ENCODE data around the gene EFS. TPM values are rescaled to one million over a fixed set of nuclear protein-coding genes. Genes with fewer than 3 reads are reported as not detected.

EFS gene
- total and polyA plus RNA-seq, 8 donors, result 15.8 to 64.1 (median 46.9) TPM

- no peak for TF ChIP-seq CTCF (IDR thresholded peaks at IDR 0.05)
- H3K36me3 ChIP-seq, result no peaks in the 10 kb centered on the region
- DNase-seq, result no peak
- H3K4me3 ChIP-seq, result no peak overlapping the region
- intact Hi-C loops (cut with DNase I), result loop anchor here in 1 of 2 donors (10.0 kb wide), 1 partner anchor 130 kb away; no protein-coding TSS in a partner anchor
- peaks cover 0 to 6% of the 10 kb centered on the region in 2 donors for H3K9me3 ChIP-seq
- H3K27ac ChIP-seq, result no peak overlapping the region
- ATAC-seq, result no peak
- no peaks in the 10 kb centered on the region for H3K27me3 ChIP-seq
- H3K4me1 ChIP-seq, result no peaks in the 10 kb centered on the region
Observed at GRCh38 chr14:23344481-23344880, 20.5 kb downstream of the EFS start.

- H3K9me3 ChIP-seq, result peaks cover 0 to 9% of the 10 kb centered on the region in 2 donors
- H3K27me3 ChIP-seq, result no peaks in the 10 kb centered on the region
- no peak overlapping the region for H3K4me3 ChIP-seq
- DNase-seq (no peak), ATAC-seq (no peak)
- no peak for TF ChIP-seq CTCF (IDR thresholded peaks at IDR 0.05)
- H3K36me3 ChIP-seq, result no peaks in the 10 kb centered on the region
- H3K4me1 ChIP-seq, result no peaks in the 10 kb centered on the region
- H3K27ac ChIP-seq, result no peak overlapping the region
- intact Hi-C loops (cut with DNase I), result loop anchor here in 1 of 2 donors (10.0 kb wide), 1 partner anchor 135 kb away; no protein-coding TSS in a partner anchor
Observed at GRCh38 chr14:23339506-23340268, 25.3 kb downstream of the EFS start.

- Histone ChIP-seq H3K27ac (no peak overlapping the region), H3K4me1 (no peaks in the 10 kb centered on the region), H3K9me3 (peaks cover 0 to 9% of the 10 kb centered on the region in 2 donors), H3K36me3 (no peaks in the 10 kb centered on the region), H3K27me3 (no peaks in the 10 kb centered on the region), H3K4me3 (no peak overlapping the region)
- intact Hi-C loops (cut with DNase I), result no loop called here
- DNase-seq (no peak), ATAC-seq (no peak)
- TF ChIP-seq CTCF (IDR thresholded peaks at IDR 0.05), result no peak
Observed at GRCh38 chr14:23335623-23336022, 29.3 kb downstream of the EFS start.

- peaks cover under 1 to 4% of the 10 kb centered on the region in 2 donors for H3K4me1 ChIP-seq
- intact Hi-C loops (cut with DNase I), result loop anchor here in 1 of 2 donors (10.0 kb wide), 1 partner anchor 47 kb away; the partner anchor contains the start of genes CMTM5 and IL25
- ATAC-seq (peak; percentile 94), DNase-seq (peak in 2 of 4 donors; percentile 64 to 84)
- H3K9me3 ChIP-seq, result no peaks in the 10 kb centered on the region
- no peaks in the 10 kb centered on the region for H3K27me3 ChIP-seq
- H3K4me3 ChIP-seq, result no peak overlapping the region
- H3K36me3 ChIP-seq, result peaks cover 0 to 33% of the 10 kb centered on the region in 2 donors
- H3K27ac ChIP-seq, result no peak overlapping the region
- peak; percentile 84 to 86 for TF ChIP-seq CTCF (IDR thresholded peaks at IDR 0.05)
Observed at GRCh38 chr14:23327947-23328744, 36.8 kb downstream of the EFS start.
